LNCaP clone FGC (cell line): ENCODE results near the gene HCRTR1.

Source experiments
- DNase-seq: peaks from one replicate; pipeline ENCODE4 v3.0.0-alpha.2; 2011; ENCODE audit warnings: low read depth
- H3K4me3 ChIP-seq: 2 replicates; pipeline ENCODE4 v1.5.1; 2011; ENCODE audit warnings: mild to moderate bottlenecking, low read depth, low read length, control low read depth
- CTCF ChIP-seq: IDR thresholded peaks from 2 replicates; pipeline ENCODE4 v1.5.1; 2012; ENCODE audit warnings: mild to moderate bottlenecking; ENCODE audit not compliant: control insufficient read depth, insufficient read depth; ENCODE audit errors: extremely low read depth

HCRTR1 gene

DNA sequence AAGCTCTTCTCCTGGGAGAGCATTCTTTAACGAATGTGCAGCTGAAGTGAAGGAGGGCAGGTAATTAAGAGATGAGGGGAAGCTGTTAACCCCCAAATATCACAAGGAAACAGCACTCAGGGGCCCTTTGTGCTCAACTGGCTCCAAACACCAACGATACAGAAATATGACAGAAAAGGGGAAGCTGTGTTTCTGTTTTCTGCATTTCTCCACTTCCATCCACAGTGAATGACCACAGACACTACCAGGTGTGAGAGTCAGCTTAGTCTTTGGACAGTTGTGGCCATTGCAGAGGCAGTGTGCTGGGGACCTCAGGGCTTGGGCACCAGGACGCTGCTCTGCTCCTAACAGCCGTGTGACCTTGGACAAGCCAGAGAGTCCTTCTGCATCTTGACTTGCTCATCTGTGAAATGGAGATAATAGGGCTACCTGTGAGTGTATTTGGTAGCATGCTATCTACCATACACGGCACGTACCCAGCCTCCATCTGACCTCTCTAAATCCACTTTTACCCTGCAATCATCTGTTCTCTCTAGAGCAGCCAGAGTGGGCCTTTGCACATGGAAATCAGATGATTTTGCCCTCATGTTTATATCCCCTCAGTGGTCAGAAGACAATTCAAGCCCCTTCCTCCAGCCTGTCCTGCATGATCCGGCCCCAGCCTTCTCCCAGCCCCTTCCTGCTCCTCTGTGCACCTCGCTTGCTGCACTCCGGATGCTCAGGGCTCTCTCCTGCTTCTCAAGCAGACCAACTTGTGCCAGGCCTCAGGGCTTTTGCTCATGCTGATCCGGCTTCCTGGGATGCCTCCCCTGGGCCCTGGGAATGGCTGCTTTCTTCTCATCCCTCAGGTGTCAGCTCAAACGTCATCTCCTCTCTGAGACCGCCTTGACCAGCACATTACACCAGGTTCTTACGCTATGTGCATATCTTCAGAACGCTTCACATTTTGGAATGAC is 45.9 kb upstream of the HCRTR1 start:
- H3K4me3 ChIP-seq: no peak overlapping the region
- TF ChIP-seq CTCF: no peak
- no peak for DNase-seq

- H3K4me3 ChIP-seq: no peak overlapping the region
- TF ChIP-seq CTCF: no peak
- no peak for DNase-seq
These were observed 45.0 kb upstream of the HCRTR1 start for GRCh38 chr1:31572323-31573104.

DNA sequence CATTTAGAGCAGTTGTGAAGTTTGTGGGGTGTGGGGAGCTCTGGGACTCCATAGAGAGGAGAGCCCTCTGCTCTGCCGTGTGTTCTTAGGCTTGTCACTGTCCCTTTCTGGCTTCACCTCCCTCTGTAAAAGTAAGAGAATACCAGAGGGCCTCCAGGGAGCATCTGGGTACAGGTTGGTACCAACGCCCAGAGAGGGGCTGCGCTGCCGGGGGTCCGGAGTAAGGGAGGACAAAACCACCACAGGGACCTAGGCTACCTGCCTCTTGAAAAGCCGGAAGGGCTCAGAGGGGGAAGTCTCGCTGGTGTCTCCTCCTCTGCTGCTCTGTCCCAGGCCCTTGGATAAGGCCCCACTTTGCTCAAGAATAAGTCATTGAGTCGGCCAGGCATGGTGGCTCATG is 44.2 kb upstream of the HCRTR1 start:
- TF ChIP-seq CTCF: no peak
- no peak overlapping the region for H3K4me3 ChIP-seq
- no peak for DNase-seq

DNA sequence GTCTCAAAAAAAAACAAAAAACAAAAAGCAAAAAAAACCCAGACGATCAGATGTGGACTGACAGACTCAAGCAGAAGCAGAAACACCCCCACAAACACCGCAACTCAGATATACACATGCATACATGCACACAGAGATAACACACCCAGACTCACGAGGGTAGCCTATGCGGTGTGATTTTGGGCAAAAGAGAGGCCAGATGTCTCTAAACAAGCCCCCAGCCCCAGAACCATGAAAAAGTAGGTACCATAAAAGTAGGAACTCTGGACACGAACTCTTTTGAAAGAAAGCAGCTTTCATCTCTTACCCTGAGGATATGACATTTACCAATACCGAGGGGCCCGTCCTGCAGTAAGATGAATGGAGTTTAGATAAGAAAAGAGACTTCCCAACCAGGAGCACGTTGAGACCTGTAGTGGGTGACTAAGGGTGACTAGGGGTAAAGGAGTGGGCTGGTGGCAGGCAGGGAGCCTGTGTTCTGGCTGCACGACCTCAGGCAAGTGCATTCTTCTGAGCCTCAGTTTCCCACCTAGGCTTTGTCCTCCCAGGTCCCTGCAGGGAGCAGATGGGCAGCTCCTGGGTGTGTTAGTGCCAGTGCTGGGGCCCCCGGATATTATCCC is 42.6 kb upstream of the HCRTR1 start:
- DNase-seq: no peak
- no peak overlapping the region for H3K4me3 ChIP-seq
- TF ChIP-seq CTCF: no peak

- no peak for TF ChIP-seq CTCF
- no peak for DNase-seq
- no peak overlapping the region for H3K4me3 ChIP-seq
These were observed 41.9 kb upstream of the HCRTR1 start for GRCh38 chr1:31575369-31576140.

GRCh38 chr1:31576201-31576669 is 41.3 kb upstream of the HCRTR1 start, which contains the start of gene TINAGL1:
TSS of gene TINAGL1 (plus strand) at chr1:31576515. CDS start at chr1:31577149, 634 bp downstream.
- TF ChIP-seq CTCF: no peak
- DNase-seq: no peak
- no peak within 1 kb of the TSS for H3K4me3 ChIP-seq
